Activated CD4-positive, alpha-beta memory T cell treated with anti-CD3 and anti-CD28 coated beads for 36 hours (primary cell): ENCODE results near the gene SFXN4. TPM values are rescaled to one million over a fixed set of nuclear protein-coding genes. Genes with fewer than 3 reads are reported as not detected.
"Not testable (repeated sequence)": the region's sequence is repeated elsewhere in the genome, so short reads cannot be mapped to it uniquely, and the experiment has no call there.

Experiments used
- CTCF ChIA-PET: fragments of 350-600 bp; sonication (Branson Sonifier 250); formaldehyde crosslinking; loops from one replicate; lab custom pipeline; 2021; ENCODE audit warnings: antibody characterized with exemption, inconsistent platforms; lab: Charles Lee
- POLR2A ChIA-PET: fragments of 350-600 bp; sonication (Branson Sonifier 250); formaldehyde crosslinking; loops from one replicate; lab custom pipeline; 2021; ENCODE audit warnings: antibody characterized with exemption; lab: Charles Lee
- DNase-seq: peaks from one replicate; pipeline ENCODE4 v3.0.0-alpha.2; 2020
- H3K27ac Mint-ChIP-seq: one replicate; pipeline ENCODE4 v1.8.0; 2021; ENCODE audit warnings: mixed read lengths
- H3K27me3 Mint-ChIP-seq: one replicate; pipeline ENCODE4 v1.8.0; 2021; ENCODE audit warnings: mixed read lengths
- H3K36me3 Mint-ChIP-seq: one replicate; pipeline ENCODE4 v1.8.0; 2021; ENCODE audit warnings: mixed read lengths
- H3K4me1 Mint-ChIP-seq: one replicate; pipeline ENCODE4 v1.8.0; 2021; ENCODE audit warnings: low read depth, mixed read lengths
- H3K4me3 Mint-ChIP-seq: one replicate; pipeline ENCODE4 v1.8.0; 2021; ENCODE audit warnings: mild to moderate bottlenecking, mixed read lengths
- H3K9me3 Mint-ChIP-seq: one replicate; pipeline ENCODE4 v1.8.0; 2021; ENCODE audit warnings: mixed read lengths
- intact Hi-C: fragments of 100-400 bp; cut with micrococcal nuclease; formaldehyde crosslinking; loops from one replicate; pipeline ENCODE4 v1.15.1; 2023
- total RNA-seq, 2 experiments: library from RNA; stranded (reverse); gene quantifications; one replicate each; pipeline ENCODE4 v1.2.3, GENCODE V29; 2021

The SFXN4 gene
- total RNA-seq, 2 experiments from 2014 or later: 38.3 to 38.7 TPM

GRCh38 chr10:119189811-119190282 is 24.3 kb upstream of the SFXN4 start:
- intact Hi-C loops: no loop called here
- peak; percentile 33 for DNase-seq
- Mint-ChIP-seq H3K4me3 (no peak overlapping the region), H3K36me3 (no peaks in the 10 kb centered on the region), H3K27me3 (no peaks in the 10 kb centered on the region), H3K9me3 (no peaks in the 10 kb centered on the region), H3K4me1 (peaks cover 18% of the 10 kb centered on the region), H3K27ac (no peak overlapping the region)
- ChIA-PET CTCF (interaction anchor here (0.7 to 3.3 kb wide), 5 partner anchors 9 to 255 kb away, joined by 3 to 33 read pairs (median 8); partner anchors contain the start of gene GRK5), POLR2A (interaction anchor here (1.1 kb wide), 1 partner anchor 9 kb away, joined by 3 read pairs; no protein-coding TSS in a partner anchor)

- Mint-ChIP-seq H3K36me3 (no peaks in the 10 kb centered on the region), H3K4me1 (peaks cover 18% of the 10 kb centered on the region), H3K9me3 (no peaks in the 10 kb centered on the region), H3K4me3 (no peak overlapping the region), H3K27ac (peak overlapping the region; percentile 70), H3K27me3 (no peaks in the 10 kb centered on the region)
- intact Hi-C loops: loop anchor here (1.0 kb wide), 1 partner anchor 8 kb away; no protein-coding TSS in a partner anchor
- peak; percentile 58 for DNase-seq
- ChIA-PET POLR2A (interaction anchor here (0.6 kb wide), 1 partner anchor 313 kb away, joined by 3 read pairs; no protein-coding TSS in a partner anchor), CTCF (interaction anchor here (0.7 to 1.5 kb wide), 5 partner anchors 11 to 130 kb away, joined by 3 to 8 read pairs (median 5); partner anchors contain the start of gene GRK5)
These were observed 18.3 kb upstream of the SFXN4 start for GRCh38 chr10:119183664-119184412.

- intact Hi-C loops, H3K27me3 Mint-ChIP-seq, H3K27ac Mint-ChIP-seq, H3K9me3 Mint-ChIP-seq, DNase-seq, H3K4me3 Mint-ChIP-seq: not testable (repeated sequence)
- peaks cover 18% of the 10 kb centered on the region for H3K36me3 Mint-ChIP-seq
- ChIA-PET CTCF (interaction anchor here (1.1 to 1.5 kb wide), 5 partner anchors 9 to 121 kb away, joined by 3 to 5 read pairs (median 4); no protein-coding TSS in a partner anchor), POLR2A (interaction anchor here (0.6 kb wide), 1 partner anchor 13 kb away, joined by 3 read pairs; no protein-coding TSS in a partner anchor)
- H3K4me1 Mint-ChIP-seq: peaks cover 39% of the 10 kb centered on the region
These were observed 15.4 kb upstream of the SFXN4 start for GRCh38 chr10:119180850-119181400.

GRCh38 chr10:119178372-119179119 is 13.0 kb upstream of the SFXN4 start, which contains the start of gene PRDX3:
Gene PRDX3, minus strand, starts transcription at chr10:119178812. Its CDS starts 22 bp downstream, at chr10:119178790.
- Mint-ChIP-seq H3K9me3 (no peaks in the 10 kb centered on the region), H3K36me3 (peaks cover 28% of the 10 kb centered on the region), H3K4me3 (peak within 1 kb of the TSS; percentile 88), H3K4me1 (peaks cover 35% of the 10 kb centered on the region), H3K27ac (peak within 1 kb of the TSS; percentile 94), H3K27me3 (no peaks in the 10 kb centered on the region)
- DNase-seq: peak; percentile 96
- CTCF ChIA-PET: interaction anchor here (1.0 to 1.8 kb wide), 5 partner anchors 19 to 47 kb away, joined by 3 to 8 read pairs (median 4); partner anchors contain the start of gene GRK5
- POLR2A ChIA-PET: interaction anchor here (0.9 to 1.3 kb wide), 3 partner anchors 13 to 47 kb away, joined by 3 to 4 read pairs (median 3); partner anchors contain the start of genes GRK5 and SFXN4
- intact Hi-C loops: loop anchor here (1.0 to 5.0 kb wide), 5 partner anchors 13 to 364 kb away; partner anchors contain the start of genes EIF3A, GRK5, RGS10 and SFXN4

- peak; percentile 73 for DNase-seq
- H3K27me3 Mint-ChIP-seq: no peaks in the 10 kb centered on the region
- CTCF ChIA-PET: no interaction called here
- peak overlapping the region; percentile 94 for H3K27ac Mint-ChIP-seq
- no peaks in the 10 kb centered on the region for H3K9me3 Mint-ChIP-seq
- intact Hi-C loops: loop anchor here (1.0 to 5.0 kb wide), 5 partner anchors 13 to 364 kb away; partner anchors contain the start of genes EIF3A, GRK5, RGS10 and SFXN4
- H3K36me3 Mint-ChIP-seq: peaks cover 29% of the 10 kb centered on the region
- H3K4me3 Mint-ChIP-seq: peak overlapping the region; percentile 88
- peaks cover 34% of the 10 kb centered on the region for H3K4me1 Mint-ChIP-seq
- POLR2A ChIA-PET: no interaction called here
These were observed 12.3 kb upstream of the SFXN4 start for GRCh38 chr10:119177708-119178371.

- H3K27ac Mint-ChIP-seq: peak overlapping the region; percentile 70
- H3K36me3 Mint-ChIP-seq: peaks cover 40% of the 10 kb centered on the region
- CTCF ChIA-PET: interaction anchor here (0.8 to 1.7 kb wide), 7 partner anchors 11 to 269 kb away, joined by 3 to 17 read pairs (median 4); partner anchors contain the start of genes GRK5 and SFXN4
- H3K4me3 Mint-ChIP-seq: peak overlapping the region; percentile 88
- peaks cover 34% of the 10 kb centered on the region for H3K4me1 Mint-ChIP-seq
- intact Hi-C loops: loop anchor here (1.0 to 5.0 kb wide), 2 partner anchors 8 to 366 kb away; partner anchors contain the start of gene RGS10
- DNase-seq: peak; percentile 55
- H3K27me3 Mint-ChIP-seq: no peaks in the 10 kb centered on the region
- H3K9me3 Mint-ChIP-seq: no peaks in the 10 kb centered on the region
- POLR2A ChIA-PET: interaction anchor here (0.8 to 1.2 kb wide), 4 partner anchors 11 to 131 kb away, joined by 3 to 10 read pairs (median 4); partner anchors contain the start of gene SFXN4
These were observed 10.7 kb upstream of the SFXN4 start for GRCh38 chr10:119176166-119176565.

- Mint-ChIP-seq H3K27me3 (no peaks in the 10 kb centered on the region), H3K36me3 (peaks cover 51% of the 10 kb centered on the region), H3K4me3 (no peak overlapping the region), H3K27ac (no peak overlapping the region), H3K9me3 (no peaks in the 10 kb centered on the region), H3K4me1 (peaks cover 31% of the 10 kb centered on the region)
- ChIA-PET CTCF (no interaction called here), POLR2A (no interaction called here)
- intact Hi-C loops: no loop called here
- DNase-seq: no peak
These were observed 8.6 kb upstream of the SFXN4 start for GRCh38 chr10:119174109-119174508.

GRCh38 chr10:119167041-119167440 is 1.5 kb upstream of the SFXN4 start:
- Mint-ChIP-seq H3K4me1 (peaks cover 32% of the 10 kb centered on the region), H3K27ac (peak overlapping the region; percentile 87), H3K27me3 (no peaks in the 10 kb centered on the region), H3K4me3 (no peak overlapping the region), H3K36me3 (peaks cover 28% of the 10 kb centered on the region), H3K9me3 (no peaks in the 10 kb centered on the region)
- POLR2A ChIA-PET: no interaction called here
- CTCF ChIA-PET: no interaction called here
- DNase-seq: no peak
- intact Hi-C loops: no loop called here

- POLR2A ChIA-PET: interaction anchor here (2.0 kb wide), 1 partner anchor 10 kb away, joined by 5 read pairs; no protein-coding TSS in a partner anchor
- intact Hi-C loops: no loop called here
- Mint-ChIP-seq H3K4me3 (peak overlapping the region; percentile 84), H3K27me3 (no peaks in the 10 kb centered on the region), H3K9me3 (no peaks in the 10 kb centered on the region), H3K36me3 (peaks cover 28% of the 10 kb centered on the region), H3K4me1 (peaks cover 37% of the 10 kb centered on the region), H3K27ac (peak overlapping the region; percentile 87)
- CTCF ChIA-PET: interaction anchor here (2.0 to 2.6 kb wide), 2 partner anchors 10 to 40 kb away, joined by 5 to 13 read pairs; partner anchors contain the start of gene GRK5
- no peak for DNase-seq
These were observed 1.1 kb upstream of the SFXN4 start for GRCh38 chr10:119166564-119166963.

GRCh38 chr10:119166118-119166500 is 595 bp upstream of the SFXN4 start:
- DNase-seq: no peak
- H3K9me3 Mint-ChIP-seq: no peaks in the 10 kb centered on the region
- ChIA-PET CTCF (interaction anchor here (2.0 to 2.6 kb wide), 2 partner anchors 10 to 41 kb away, joined by 5 to 13 read pairs; partner anchors contain the start of gene GRK5), POLR2A (interaction anchor here (1.5 to 2.0 kb wide), 3 partner anchors 10 to 376 kb away, joined by 3 to 5 read pairs (median 4); partner anchors contain the start of gene RGS10)
- H3K4me1 Mint-ChIP-seq: peaks cover 37% of the 10 kb centered on the region
- intact Hi-C loops: no loop called here
- H3K27me3 Mint-ChIP-seq: no peaks in the 10 kb centered on the region
- H3K27ac Mint-ChIP-seq: peak overlapping the region; percentile 87
- H3K4me3 Mint-ChIP-seq: peak overlapping the region; percentile 84
- peaks cover 27% of the 10 kb centered on the region for H3K36me3 Mint-ChIP-seq
